ENCODE measurements around the gene PBX2.
A peak's percentile ranks its signal among the peaks of the same experiment; 100 is the strongest.

PBX2 gene

GRCh38 chr6:32186151-32186840 is 3.7 kb downstream of the PBX2 start:
- peak; percentile 44 for DNase-seq

GRCh38 chr6:32185681-32186131 is 4.3 kb downstream of the PBX2 start:
- peak; percentile 39 for DNase-seq

- no peak for DNase-seq
Measured at GRCh38 chr6:32184084-32184640, 5.8 kb downstream of the PBX2 start, which contains the start of gene AGER. Gene AGER, minus strand, starts transcription at chr6:32184253. Its CDS starts 31 bp downstream, at chr6:32184222.

- no peak for DNase-seq
Measured at GRCh38 chr6:32183483-32184083, 6.4 kb downstream of the PBX2 start.

- DNase-seq, result no peak
Measured at GRCh38 chr6:32183030-32183429, 7.0 kb downstream of the PBX2 start.

- DNase-seq, result no peak
Measured at GRCh38 chr6:32182555-32182981, 7.4 kb downstream of the PBX2 start.

GRCh38 chr6:32181915-32182529 is 8.0 kb downstream of the PBX2 start:
- DNase-seq, result no peak

- DNase-seq, result no peak
Measured at GRCh38 chr6:32181148-32181702, 8.8 kb downstream of the PBX2 start.

- DNase-seq, result no peak
Measured at GRCh38 chr6:32179766-32180405, 10.1 kb downstream of the PBX2 start.

GRCh38 chr6:32178547-32179440 is 11.2 kb downstream of the PBX2 start:
- no peak for DNase-seq

GRCh38 chr6:32177788-32178546 is 12.0 kb downstream of the PBX2 start, which contains the start of gene RNF5:
Gene RNF5, plus strand, starts transcription at chr6:32178405. Its CDS starts 107 bp downstream, at chr6:32178512.
- DNase-seq, result peak; percentile 98

- no peak for DNase-seq
Measured at GRCh38 chr6:32177183-32177787, 12.7 kb downstream of the PBX2 start.

- DNase-seq, result peak; percentile 34
Measured at GRCh38 chr6:32176476-32177182, 13.4 kb downstream of the PBX2 start.

GRCh38 chr6:32175711-32176475 is 14.1 kb downstream of the PBX2 start, which contains the start of gene AGPAT1:
Gene AGPAT1, minus strand, starts transcription at chr6:32176084. Its CDS starts 4,588 bp downstream, at chr6:32171496.
- peak; percentile 97 for DNase-seq

GRCh38 chr6:32175322-32175710 is 14.7 kb downstream of the PBX2 start:
- no peak for DNase-seq

GRCh38 chr6:32174416-32174815 is 15.6 kb downstream of the PBX2 start:
- no peak for DNase-seq

- DNase-seq, result no peak
Measured at GRCh38 chr6:32173051-32173727, 16.8 kb downstream of the PBX2 start.

GRCh38 chr6:32171234-32171633 is 18.8 kb downstream of the PBX2 start:
- DNase-seq, result no peak

All from retina (tissue), 1 donor.